GM12878 (cell line): ENCODE measurements around the gene OSBPL2. TPM values are rescaled to one million over a fixed set of nuclear protein-coding genes. Genes with fewer than 3 reads are reported as not detected.

Experiments used
- microRNA-seq: library from miRNA; unstranded; fragments of <30 nt; microRNA quantifications from one replicate; pipeline ENCODE4, GENCODE V29; 2018
- polyA plus RNA-seq, 11 experiments: library from polyadenylated mRNA; depleted of rRNA in 4 of 11; unstranded in 6 of 11; stranded (reverse) in 5 of 11; fragments of >200 nt; fragmentation: Nextera tagmentation in 4 of 11; fragmentation: Illumina TruSeq in 1 of 11; extraction: Ambion mirVana in 4 of 11; extraction: Trizol in 1 of 11; gene quantifications; 1 replicate in 1 of 11; 2 replicates in 10 of 11; pipeline versions ENCODE4 v1.2.1 to v1.2.3, GENCODE V29; 2011 to 2016; ENCODE audit warnings: inconsistent platforms in 2 of 11, missing spikeins in 2 of 11, low read depth in 1 of 11
- total RNA-seq, 4 experiments: library from RNA; depleted of rRNA in 3 of 4; stranded (reverse); fragments of >200 nt in 3 of 4; fragmentation: Illumina TruSeq in 1 of 4; extraction: Trizol in 1 of 4; gene quantifications; 2 replicates each; pipeline versions ENCODE4 v1.2.1 to v1.2.3, GENCODE V29; 2013 to 2021

OSBPL2 gene
- total and polyA plus RNA-seq, 10 of the 15 experiments (the other 5 are each of a cell fraction or from before 2014, with no cell fraction given) = 2.8 to 22.3 (median 14.7) TPM

Small RNA genes within 50 kb of the gene (microRNA-seq; reads per million reads assigned to microRNA genes)
- gene MIR4758 = not detected

Other genes with a start within 250 kb of the OSBPL2 start
Only the 7 nearest of the 12 such genes appear.
- 18.0 and 18.9 TPM in 2 replicates for gene LSM14B, start 116.0 kb upstream of the OSBPL2 start, total RNA-seq (2014; rRNA removed)
- 13.3 and 16.2 TPM in 2 replicates for gene LSM14B, start 116.0 kb upstream of the OSBPL2 start, total RNA-seq (2014; rRNA removed; fragmentation: Illumina TruSeq; extraction: Trizol)
- gene LSM14B, start 116.0 kb upstream of the OSBPL2 start, total RNA-seq (2021) = 34.3 and 34.9 TPM in 2 replicates
- gene LSM14B, start 116.0 kb upstream of the OSBPL2 start, polyA plus RNA-seq (2011; rRNA removed) = 25.5 and 33.2 TPM in 2 replicates
- 8.9 and 15.1 TPM in 2 replicates for gene LSM14B, start 116.0 kb upstream of the OSBPL2 start, polyA plus RNA-seq (2014; fragmentation: Illumina TruSeq; extraction: Trizol)
- gene LSM14B, start 116.0 kb upstream of the OSBPL2 start, polyA plus RNA-seq (2014; fragmentation: Nextera tagmentation; extraction: Ambion mirVana) = 1 to 10 TPM in 1 of 2 experiments, under 1 TPM in 1; 0.56 to 1.8 TPM
- 29.6 and 30.3 TPM in 2 replicates for gene LSM14B, start 116.0 kb upstream of the OSBPL2 start, polyA plus RNA-seq (2014; rRNA removed)
- gene LSM14B, start 116.0 kb upstream of the OSBPL2 start, polyA plus RNA-seq (2016; fragmentation: Nextera tagmentation; extraction: Ambion mirVana) = 1 to 10 TPM in 1 of 2 experiments, under 1 TPM in 1; 0.79 to 1.4 TPM
- 323 and 324 TPM in 2 replicates for gene PSMA7, start 95.1 kb upstream of the OSBPL2 start, total RNA-seq (2014; rRNA removed)
- 210 and 216 TPM in 2 replicates for gene PSMA7, start 95.1 kb upstream of the OSBPL2 start, total RNA-seq (2014; rRNA removed; fragmentation: Illumina TruSeq; extraction: Trizol)
- 348 and 359 TPM in 2 replicates for gene PSMA7, start 95.1 kb upstream of the OSBPL2 start, total RNA-seq (2021)
- 273 and 397 TPM in 2 replicates for gene PSMA7, start 95.1 kb upstream of the OSBPL2 start, polyA plus RNA-seq (2011; rRNA removed)
- 131 and 219 TPM in 2 replicates for gene PSMA7, start 95.1 kb upstream of the OSBPL2 start, polyA plus RNA-seq (2014; fragmentation: Illumina TruSeq; extraction: Trizol)
- 100 to 1,000 TPM; 333 to 546 TPM for gene PSMA7, start 95.1 kb upstream of the OSBPL2 start, polyA plus RNA-seq (2014; fragmentation: Nextera tagmentation; extraction: Ambion mirVana)
- gene PSMA7, start 95.1 kb upstream of the OSBPL2 start, polyA plus RNA-seq (2014; rRNA removed) = 369 and 389 TPM in 2 replicates
- gene PSMA7, start 95.1 kb upstream of the OSBPL2 start, polyA plus RNA-seq (2016; fragmentation: Nextera tagmentation; extraction: Ambion mirVana) = 100 to 1,000 TPM; 824 to 857 TPM
- gene SS18L1, start 94.8 kb upstream of the OSBPL2 start, total RNA-seq (2014; rRNA removed) = 8.1 and 12.4 TPM in 2 replicates
- 6.1 and 6.6 TPM in 2 replicates for gene SS18L1, start 94.8 kb upstream of the OSBPL2 start, total RNA-seq (2014; rRNA removed; fragmentation: Illumina TruSeq; extraction: Trizol)
- gene SS18L1, start 94.8 kb upstream of the OSBPL2 start, total RNA-seq (2021) = 10.4 and 11.1 TPM in 2 replicates
- gene SS18L1, start 94.8 kb upstream of the OSBPL2 start, polyA plus RNA-seq (2011; rRNA removed) = 11.7 and 12.1 TPM in 2 replicates
- gene SS18L1, start 94.8 kb upstream of the OSBPL2 start, polyA plus RNA-seq (2014; fragmentation: Illumina TruSeq; extraction: Trizol) = 7.0 and 8.2 TPM in 2 replicates
- 1 to 10 TPM; 1.8 to 2.2 TPM for gene SS18L1, start 94.8 kb upstream of the OSBPL2 start, polyA plus RNA-seq (2014; fragmentation: Nextera tagmentation; extraction: Ambion mirVana)
- 20.0 and 21.8 TPM in 2 replicates for gene SS18L1, start 94.8 kb upstream of the OSBPL2 start, polyA plus RNA-seq (2014; rRNA removed)
- 1 to 10 TPM; 2.4 to 2.8 TPM for gene SS18L1, start 94.8 kb upstream of the OSBPL2 start, polyA plus RNA-seq (2016; fragmentation: Nextera tagmentation; extraction: Ambion mirVana)
- gene MTG2, start 55.5 kb upstream of the OSBPL2 start, total RNA-seq (2014; rRNA removed) = 40.9 and 44.1 TPM in 2 replicates
- 19.3 and 28.5 TPM in 2 replicates for gene MTG2, start 55.5 kb upstream of the OSBPL2 start, total RNA-seq (2014; rRNA removed; fragmentation: Illumina TruSeq; extraction: Trizol)
- 40.4 and 52.4 TPM in 2 replicates for gene MTG2, start 55.5 kb upstream of the OSBPL2 start, total RNA-seq (2021)
- gene MTG2, start 55.5 kb upstream of the OSBPL2 start, polyA plus RNA-seq (2011; rRNA removed) = 22.2 and 32.9 TPM in 2 replicates
- gene MTG2, start 55.5 kb upstream of the OSBPL2 start, polyA plus RNA-seq (2014; fragmentation: Illumina TruSeq; extraction: Trizol) = 10.4 and 31.4 TPM in 2 replicates
- gene MTG2, start 55.5 kb upstream of the OSBPL2 start, polyA plus RNA-seq (2014; fragmentation: Nextera tagmentation; extraction: Ambion mirVana) = 1 to 10 TPM; 6.2 to 7.3 TPM
- 44.5 and 45.2 TPM in 2 replicates for gene MTG2, start 55.5 kb upstream of the OSBPL2 start, polyA plus RNA-seq (2014; rRNA removed)
- gene MTG2, start 55.5 kb upstream of the OSBPL2 start, polyA plus RNA-seq (2016; fragmentation: Nextera tagmentation; extraction: Ambion mirVana) = 10 to 100 TPM; 35.8 to 38.6 TPM
- gene HRH3, start 18.2 kb upstream of the OSBPL2 start, total RNA-seq (2014; rRNA removed) = not detected in 2 replicates
- gene HRH3, start 18.2 kb upstream of the OSBPL2 start, total RNA-seq (2014; rRNA removed; fragmentation: Illumina TruSeq; extraction: Trizol) = not detected in 2 replicates
- gene HRH3, start 18.2 kb upstream of the OSBPL2 start, total RNA-seq (2021) = not detected in 2 replicates
- not detected in 2 replicates for gene HRH3, start 18.2 kb upstream of the OSBPL2 start, polyA plus RNA-seq (2011; rRNA removed)
- gene HRH3, start 18.2 kb upstream of the OSBPL2 start, polyA plus RNA-seq (2014; fragmentation: Illumina TruSeq; extraction: Trizol) = not detected in 2 replicates
- not detected for gene HRH3, start 18.2 kb upstream of the OSBPL2 start, polyA plus RNA-seq (2014; fragmentation: Nextera tagmentation; extraction: Ambion mirVana)
- gene HRH3, start 18.2 kb upstream of the OSBPL2 start, polyA plus RNA-seq (2014; rRNA removed) = not detected in 2 replicates
- gene HRH3, start 18.2 kb upstream of the OSBPL2 start, polyA plus RNA-seq (2016; fragmentation: Nextera tagmentation; extraction: Ambion mirVana) = not detected
- gene ADRM1, start 64.5 kb downstream of the OSBPL2 start, total RNA-seq (2014; rRNA removed) = 148 and 160 TPM in 2 replicates
- gene ADRM1, start 64.5 kb downstream of the OSBPL2 start, total RNA-seq (2014; rRNA removed; fragmentation: Illumina TruSeq; extraction: Trizol) = 43.3 and 53.3 TPM in 2 replicates
- gene ADRM1, start 64.5 kb downstream of the OSBPL2 start, total RNA-seq (2021) = 117 and 125 TPM in 2 replicates
- gene ADRM1, start 64.5 kb downstream of the OSBPL2 start, polyA plus RNA-seq (2011; rRNA removed) = 33.1 and 67.0 TPM in 2 replicates
- 10.2 and 34.3 TPM in 2 replicates for gene ADRM1, start 64.5 kb downstream of the OSBPL2 start, polyA plus RNA-seq (2014; fragmentation: Illumina TruSeq; extraction: Trizol)
- gene ADRM1, start 64.5 kb downstream of the OSBPL2 start, polyA plus RNA-seq (2014; fragmentation: Nextera tagmentation; extraction: Ambion mirVana) = 10 to 100 TPM in 1 of 2 experiments, 1 to 10 TPM in 1; 3.4 to 13.6 TPM
- gene ADRM1, start 64.5 kb downstream of the OSBPL2 start, polyA plus RNA-seq (2014; rRNA removed) = 150 and 181 TPM in 2 replicates
- gene ADRM1, start 64.5 kb downstream of the OSBPL2 start, polyA plus RNA-seq (2016; fragmentation: Nextera tagmentation; extraction: Ambion mirVana) = 100 to 1,000 TPM; 207 to 213 TPM
- 0.62 and 1.5 TPM in 2 replicates for gene LAMA5, start 128.8 kb downstream of the OSBPL2 start, total RNA-seq (2014; rRNA removed)
- 0.09 and 0.28 TPM in 2 replicates for gene LAMA5, start 128.8 kb downstream of the OSBPL2 start, total RNA-seq (2014; rRNA removed; fragmentation: Illumina TruSeq; extraction: Trizol)
- gene LAMA5, start 128.8 kb downstream of the OSBPL2 start, total RNA-seq (2021) = 1.4 and 2.2 TPM in 2 replicates
- gene LAMA5, start 128.8 kb downstream of the OSBPL2 start, polyA plus RNA-seq (2011; rRNA removed) = not detected in 2 replicates
- gene LAMA5, start 128.8 kb downstream of the OSBPL2 start, polyA plus RNA-seq (2014; fragmentation: Illumina TruSeq; extraction: Trizol) = 0.62 TPM in 1 of 2 replicates, not detected in the other
- not detected for gene LAMA5, start 128.8 kb downstream of the OSBPL2 start, polyA plus RNA-seq (2014; fragmentation: Nextera tagmentation; extraction: Ambion mirVana)
- gene LAMA5, start 128.8 kb downstream of the OSBPL2 start, polyA plus RNA-seq (2014; rRNA removed) = 1.0 and 3.1 TPM in 2 replicates
- gene LAMA5, start 128.8 kb downstream of the OSBPL2 start, polyA plus RNA-seq (2016; fragmentation: Nextera tagmentation; extraction: Ambion mirVana) = 1 to 10 TPM; 1.6 TPM